ENCODE data around the gene OLA1.
A peak's percentile ranks its signal among the peaks of the same experiment; 100 is the strongest.

OLA1 gene

DNA sequence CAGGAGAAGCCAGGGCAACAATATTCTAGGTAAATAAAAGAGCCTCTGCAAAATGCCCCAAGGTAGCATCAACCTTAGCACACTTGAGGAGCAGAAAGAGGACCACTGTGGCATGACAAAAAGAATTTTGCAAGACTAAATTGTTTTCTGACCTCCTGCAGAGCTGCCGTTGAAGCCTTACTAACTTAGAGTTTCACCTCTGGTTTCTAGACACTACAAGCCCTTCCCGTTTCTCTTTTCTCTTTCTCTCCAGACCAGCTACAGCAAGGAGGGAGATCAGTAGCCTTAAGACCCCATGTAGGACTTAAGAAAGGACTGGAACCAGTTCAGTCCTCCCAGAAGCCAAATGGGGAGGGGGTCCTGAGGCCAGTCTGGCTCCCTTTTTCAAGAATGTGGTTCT, 209.9 kb downstream of the OLA1 start:
- no peak for DNase-seq (ENCODE audit: low read depth in 2 of 3, low spot score in 1 of 3)

DNA sequence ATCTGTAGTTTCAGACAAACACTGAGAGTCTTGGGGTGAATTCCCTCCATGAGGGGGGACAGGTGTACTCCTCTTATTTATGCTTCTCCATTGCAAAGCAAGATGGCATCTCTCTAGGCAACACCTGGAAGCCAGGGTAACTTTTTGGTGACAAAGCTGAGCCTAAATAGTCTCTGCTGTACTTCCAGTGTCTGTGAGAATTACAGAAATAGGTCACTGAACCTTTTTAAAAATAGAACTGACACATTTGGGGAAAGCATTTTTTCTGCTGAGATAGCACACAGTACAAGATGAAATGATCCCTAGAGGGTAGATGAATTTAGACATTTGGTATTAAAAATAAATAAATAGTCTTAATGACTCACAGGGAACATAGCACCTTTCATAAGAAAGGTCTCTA, 211.5 kb downstream of the OLA1 start:
- DNase-seq (ENCODE audit: low read depth in 2 of 3, low spot score in 1 of 3): no peak

- no peak for DNase-seq (ENCODE audit: low read depth in 2 of 3, low spot score in 1 of 3)
Observed at GRCh38 chr2:174035981-174036742, 212.2 kb downstream of the OLA1 start.

DNA sequence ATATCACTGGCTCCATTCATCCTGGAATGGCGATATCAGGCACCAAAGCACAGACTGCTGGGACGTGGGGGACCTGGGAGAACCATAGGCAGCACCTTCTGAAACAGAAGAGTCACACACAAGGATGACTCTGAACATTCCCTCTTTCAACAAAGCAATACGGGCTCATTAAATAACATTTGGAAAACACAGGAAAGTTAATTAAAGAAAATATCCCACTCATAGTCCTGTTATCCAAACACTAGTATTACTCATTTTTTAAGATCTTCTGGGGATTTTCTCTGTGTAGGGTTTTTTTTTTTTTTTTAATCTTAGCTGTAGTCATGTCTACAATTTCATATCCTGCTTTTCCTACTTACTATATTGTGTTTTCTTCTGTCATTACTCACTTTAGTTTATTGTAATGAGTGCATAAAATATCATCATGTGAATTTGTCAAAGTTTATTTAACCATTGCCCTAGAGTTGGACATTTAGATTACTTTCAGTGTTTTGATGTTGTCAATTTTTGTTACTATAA, 213.2 kb downstream of the OLA1 start:
- DNase-seq (ENCODE audit: low read depth in 2 of 3, low spot score in 1 of 3): no peak

DNA sequence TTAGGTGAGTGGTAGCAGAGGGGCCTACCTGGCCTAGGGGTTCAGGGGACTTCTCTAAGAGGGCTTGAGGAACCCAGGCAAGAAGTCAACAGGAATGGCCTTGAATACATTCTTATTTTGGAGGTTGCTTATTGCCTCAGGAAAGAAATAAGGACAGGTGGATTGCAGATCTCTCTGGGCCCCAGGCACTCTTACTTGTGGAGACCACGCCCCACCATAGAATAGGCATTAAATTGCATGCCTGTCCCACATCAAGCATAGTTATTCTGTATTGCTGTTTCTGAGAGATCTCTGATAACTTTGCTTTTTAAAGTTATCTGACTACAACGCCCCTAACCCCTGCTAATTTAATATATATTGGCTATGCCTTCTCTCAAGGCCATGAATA, 215.2 kb downstream of the OLA1 start:
- no peak for DNase-seq (ENCODE audit: low read depth in 2 of 3, low spot score in 1 of 3)

DNA sequence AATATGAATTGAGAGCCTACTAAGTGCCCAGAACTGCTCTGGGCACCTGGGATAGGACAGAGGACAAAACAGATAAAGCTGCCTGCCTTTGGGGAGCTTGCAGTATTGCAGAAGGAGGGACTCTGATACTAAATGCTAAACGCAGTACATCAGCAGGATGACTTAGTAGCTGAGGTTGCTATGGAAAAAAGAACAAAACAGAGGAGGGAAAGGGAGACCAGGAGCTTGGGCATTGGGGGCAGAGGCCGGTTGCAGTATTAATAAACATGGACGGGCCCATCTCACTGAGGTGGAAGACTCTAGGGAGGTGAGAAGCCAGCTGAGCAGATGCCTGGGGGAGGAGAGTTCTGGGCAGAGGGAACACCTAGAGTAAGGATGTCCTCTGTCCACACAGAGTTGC, 217.1 kb downstream of the OLA1 start:
- no peak for DNase-seq (ENCODE audit: low read depth in 2 of 3, low spot score in 1 of 3)

DNA sequence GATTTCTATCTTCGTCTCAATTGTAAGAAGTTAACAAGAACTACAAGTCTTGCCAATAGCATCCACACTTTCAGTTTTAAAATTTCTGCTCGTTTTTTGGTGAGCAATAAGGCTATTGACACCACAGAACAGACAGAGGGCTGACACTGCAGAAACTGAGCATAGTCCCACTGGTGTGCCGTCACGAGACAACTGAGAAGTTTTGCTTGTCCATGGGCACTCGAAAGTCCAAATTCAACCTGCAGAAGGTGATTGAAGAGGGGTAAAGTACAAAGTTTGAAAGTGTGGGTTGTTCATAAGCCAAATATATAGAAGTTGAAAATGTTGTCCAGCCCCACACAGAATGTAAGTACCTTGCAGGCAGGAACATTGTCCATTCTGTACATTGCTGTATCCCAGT, 219.4 kb downstream of the OLA1 start:
- no peak for DNase-seq (ENCODE audit: low read depth in 2 of 3, low spot score in 1 of 3)

- no peak for DNase-seq (ENCODE audit: low read depth in 2 of 3, low spot score in 1 of 3)
Observed at GRCh38 chr2:174027956-174028355, 220.4 kb downstream of the OLA1 start.

- no peak for DNase-seq (ENCODE audit: low read depth in 2 of 3, low spot score in 1 of 3)
Observed at GRCh38 chr2:174026122-174026845, 222.0 kb downstream of the OLA1 start.

DNA sequence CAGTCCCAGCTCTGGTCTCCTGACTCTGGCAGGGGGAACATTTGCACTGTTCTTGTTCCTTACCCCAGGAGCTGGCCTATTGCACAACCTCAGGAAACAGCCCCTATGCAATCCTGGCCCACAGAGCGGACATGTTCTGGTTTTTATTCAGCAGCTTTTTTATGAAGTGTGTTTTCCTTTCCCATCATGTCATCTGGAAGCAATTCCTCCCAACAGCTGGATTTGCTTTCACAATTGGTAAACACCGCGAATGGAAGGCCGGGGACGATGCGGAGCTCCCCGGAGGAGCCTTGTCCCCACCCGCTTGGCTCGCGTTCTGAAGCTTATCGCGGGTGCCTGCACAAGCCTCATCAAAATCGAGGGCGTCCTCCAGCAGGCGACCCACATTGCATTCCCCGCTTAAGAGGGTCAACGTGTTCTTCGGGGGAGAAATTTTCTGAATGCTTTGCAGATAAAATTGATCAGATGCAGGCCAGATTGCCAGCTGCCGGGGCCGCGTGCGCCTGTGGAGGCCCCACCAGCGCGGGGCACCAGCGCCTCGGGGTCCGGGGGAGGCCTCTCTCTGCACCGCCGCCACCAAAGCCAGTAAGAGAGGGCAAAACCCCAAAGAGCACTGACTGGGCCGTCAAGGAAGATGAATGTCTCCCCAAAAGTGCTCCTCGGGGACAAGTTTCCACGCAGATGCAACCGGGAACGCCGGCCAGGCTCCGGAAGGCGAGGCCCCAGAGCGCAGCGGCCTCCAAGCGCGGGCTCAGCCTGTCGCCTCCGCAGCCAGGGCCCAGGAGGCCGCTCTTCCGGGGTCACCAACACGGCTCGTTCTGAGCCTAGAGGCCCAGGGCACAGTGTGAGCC, 222.8 kb downstream of the OLA1 start:
- DNase-seq (ENCODE audit: low read depth in 2 of 3, low spot score in 1 of 3): no peak

- DNase-seq (ENCODE audit: low read depth in 2 of 3, low spot score in 1 of 3): no peak
Observed at GRCh38 chr2:174024524-174025270, 223.6 kb downstream of the OLA1 start.

DNA sequence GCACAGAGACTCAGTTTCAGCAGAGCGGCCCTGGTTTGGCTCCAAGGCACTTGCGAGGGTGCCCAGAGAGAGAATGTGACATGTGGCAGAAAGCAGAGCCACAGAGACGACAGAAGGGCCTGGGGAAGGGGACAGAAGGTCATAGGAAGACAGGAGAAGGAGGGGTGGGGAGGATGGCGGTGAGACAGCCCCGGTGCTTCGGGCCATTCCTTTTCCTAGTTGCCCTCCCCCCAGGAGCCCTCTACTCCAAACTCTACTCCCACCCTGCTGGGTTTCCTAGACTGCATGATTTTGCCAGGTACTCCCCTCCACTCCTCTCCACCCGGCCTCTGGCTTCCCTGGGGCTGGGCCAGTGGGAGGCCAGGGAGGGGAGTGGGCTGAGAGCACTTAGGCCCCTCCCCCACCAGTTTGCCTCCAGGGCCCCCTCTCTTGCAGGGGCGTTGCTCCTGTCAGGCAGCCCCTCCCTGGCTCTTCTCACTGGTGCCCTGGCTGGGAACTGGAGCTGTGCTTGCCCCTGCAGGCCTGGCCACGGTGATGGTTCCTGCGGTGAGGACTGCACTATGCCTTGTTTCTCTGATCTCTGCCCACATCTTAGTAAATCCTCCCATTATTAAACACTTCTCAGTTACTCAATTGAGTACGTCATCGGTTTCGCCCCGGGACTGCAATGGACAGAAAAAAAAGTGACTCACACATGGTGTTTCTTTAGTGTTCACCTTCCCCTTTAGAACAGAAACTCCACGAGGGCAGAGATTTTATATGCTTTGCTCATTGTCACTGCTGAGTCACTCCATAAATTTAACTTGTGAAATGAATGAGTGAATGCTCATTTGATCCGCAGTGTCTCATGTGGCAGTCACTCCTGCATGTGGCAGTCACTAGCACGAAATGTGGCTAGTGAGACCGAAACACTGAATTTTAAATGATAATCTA, 224.5 kb downstream of the OLA1 start:
- DNase-seq (ENCODE audit: low read depth in 2 of 3, low spot score in 1 of 3): peak; percentile 53 to 56 (median 54)

Measured in stimulated activated CD4-positive, alpha-beta T cell treated with anti-CD3 and anti-CD28 coated beads, Interleukin-12 subunit alpha, Interleukin-12 subunit beta, amount 100 ng/mL, for 48 hours (primary cell).